Measurements from ENCODE around the gene RSPO4.

Gene RSPO4

GRCh38 chr20:1014471-1014870, 12.4 kb upstream of the RSPO4 start:
- Histone ChIP-seq H2AFZ (ENCODE audit: low read length) (no peak overlapping the region), H3K27ac (ENCODE audit: low read length) (no peak overlapping the region), H3K9me3 (replicated peaks; ENCODE audit: insufficient read depth, low read length) (no peaks in the 10 kb centered on the region), H3K79me2 (ENCODE audit: low read length) (no peaks in the 10 kb centered on the region), H3K9ac (ENCODE audit: low read length) (no peak overlapping the region), H3K36me3 (replicated peaks; ENCODE audit: insufficient read depth, low read length) (no peaks in the 10 kb centered on the region), H3K27me3 (replicated peaks; ENCODE audit: insufficient read depth, low read length) (no peaks in the 10 kb centered on the region), H4K20me1 (ENCODE audit: insufficient read depth, low read length) (no peaks in the 10 kb centered on the region), H3K9me2 (replicated peaks; ENCODE audit: insufficient read depth, low read length) (no peaks in the 10 kb centered on the region; the same call in 1 of the 2 replicates), H3F3A (ENCODE audit: insufficient read depth, low read length) (0 out of 2 replicates have a peak, but pooled peaks cover 5% of the 10 kb centered on the region), H3K4me1 (ENCODE audit: low read length) (peaks cover 14% of the 10 kb centered on the region; the same call in 1 of the 2 replicates), H3K4me3 (ENCODE audit: low read length) (no peak overlapping the region), H3K4me2 (ENCODE audit: low read depth, low read length) (no peak overlapping the region)
- DNase-seq: no peak
- TF ChIP-seq EZH2phosphoT487 (IDR thresholded peaks at IDR 0.05; ENCODE audit: low read length): no peak
- no peak for TF ChIP-seq EZH2 (optimal IDR thresholded peaks at IDR 0.05; ENCODE audit: low read depth, low read length)
- TF ChIP-seq CTCF (IDR thresholded peaks at IDR 0.05; ENCODE audit: low read length): no peak

- 0 out of 2 replicates have a peak, but pooled peaks cover 5% of the 10 kb centered on the region for H3F3A ChIP-seq (ENCODE audit: insufficient read depth, low read length)
- no peak overlapping the region for H3K4me3 ChIP-seq (ENCODE audit: low read length)
- no peak overlapping the region for H3K9ac ChIP-seq (ENCODE audit: low read length)
- H3K79me2 ChIP-seq (ENCODE audit: low read length): no peaks in the 10 kb centered on the region
- TF ChIP-seq EZH2phosphoT487 (IDR thresholded peaks at IDR 0.05; ENCODE audit: low read length): no peak
- no peak for TF ChIP-seq CTCF (IDR thresholded peaks at IDR 0.05; ENCODE audit: low read length)
- TF ChIP-seq EZH2 (optimal IDR thresholded peaks at IDR 0.05; ENCODE audit: low read depth, low read length): no peak
- H3K9me3 ChIP-seq (replicated peaks; ENCODE audit: insufficient read depth, low read length): no peaks in the 10 kb centered on the region
- H3K4me1 ChIP-seq (ENCODE audit: low read length): peaks cover 14% of the 10 kb centered on the region; the same call in 1 of the 2 replicates
- no peaks in the 10 kb centered on the region; the same call in 1 of the 2 replicates for H3K9me2 ChIP-seq (replicated peaks; ENCODE audit: insufficient read depth, low read length)
- no peak overlapping the region for H3K4me2 ChIP-seq (ENCODE audit: low read depth, low read length)
- no peaks in the 10 kb centered on the region for H4K20me1 ChIP-seq (ENCODE audit: insufficient read depth, low read length)
- H3K36me3 ChIP-seq (replicated peaks; ENCODE audit: insufficient read depth, low read length): no peaks in the 10 kb centered on the region
- no peak overlapping the region for H3K27ac ChIP-seq (ENCODE audit: low read length)
- H2AFZ ChIP-seq (ENCODE audit: low read length): no peak overlapping the region
- no peak for DNase-seq
- H3K27me3 ChIP-seq (replicated peaks; ENCODE audit: insufficient read depth, low read length): no peaks in the 10 kb centered on the region
These were observed 11.6 kb upstream of the RSPO4 start for GRCh38 chr20:1013566-1014340.

- TF ChIP-seq CTCF (IDR thresholded peaks at IDR 0.05; ENCODE audit: low read length) (no peak), EZH2 (optimal IDR thresholded peaks at IDR 0.05; ENCODE audit: low read depth, low read length) (no peak), EZH2phosphoT487 (IDR thresholded peaks at IDR 0.05; ENCODE audit: low read length) (no peak)
- H3F3A ChIP-seq (ENCODE audit: insufficient read depth, low read length): 0 out of 2 replicates have a peak, but pooled peaks cover 5% of the 10 kb centered on the region
- no peaks in the 10 kb centered on the region for H3K27me3 ChIP-seq (replicated peaks; ENCODE audit: insufficient read depth, low read length)
- H4K20me1 ChIP-seq (ENCODE audit: insufficient read depth, low read length): no peaks in the 10 kb centered on the region
- H2AFZ ChIP-seq (ENCODE audit: low read length): no peak overlapping the region
- H3K9me3 ChIP-seq (replicated peaks; ENCODE audit: insufficient read depth, low read length): no peaks in the 10 kb centered on the region
- H3K4me2 ChIP-seq (ENCODE audit: low read depth, low read length): no peak overlapping the region
- no peak overlapping the region for H3K9ac ChIP-seq (ENCODE audit: low read length)
- no peaks in the 10 kb centered on the region for H3K79me2 ChIP-seq (ENCODE audit: low read length)
- no peak overlapping the region for H3K4me3 ChIP-seq (ENCODE audit: low read length)
- no peak overlapping the region for H3K27ac ChIP-seq (ENCODE audit: low read length)
- no peaks in the 10 kb centered on the region for H3K9me2 ChIP-seq (replicated peaks; ENCODE audit: insufficient read depth, low read length)
- no peaks in the 10 kb centered on the region for H3K36me3 ChIP-seq (replicated peaks; ENCODE audit: insufficient read depth, low read length)
- H3K4me1 ChIP-seq (ENCODE audit: low read length): peaks cover 14% of the 10 kb centered on the region; the same call in 1 of the 2 replicates
- no peak for DNase-seq
These were observed 10.5 kb upstream of the RSPO4 start for GRCh38 chr20:1012359-1013168.

All from MM.1S (cell line).